DMS53 (cell line): ENCODE data around the gene PYHIN1.

ENCODE experiments used
- DNase-seq: peaks from one replicate; lab custom pipeline; 2025; lab: John Stamatoyannopoulos, UW

Gene PYHIN1

DNA sequence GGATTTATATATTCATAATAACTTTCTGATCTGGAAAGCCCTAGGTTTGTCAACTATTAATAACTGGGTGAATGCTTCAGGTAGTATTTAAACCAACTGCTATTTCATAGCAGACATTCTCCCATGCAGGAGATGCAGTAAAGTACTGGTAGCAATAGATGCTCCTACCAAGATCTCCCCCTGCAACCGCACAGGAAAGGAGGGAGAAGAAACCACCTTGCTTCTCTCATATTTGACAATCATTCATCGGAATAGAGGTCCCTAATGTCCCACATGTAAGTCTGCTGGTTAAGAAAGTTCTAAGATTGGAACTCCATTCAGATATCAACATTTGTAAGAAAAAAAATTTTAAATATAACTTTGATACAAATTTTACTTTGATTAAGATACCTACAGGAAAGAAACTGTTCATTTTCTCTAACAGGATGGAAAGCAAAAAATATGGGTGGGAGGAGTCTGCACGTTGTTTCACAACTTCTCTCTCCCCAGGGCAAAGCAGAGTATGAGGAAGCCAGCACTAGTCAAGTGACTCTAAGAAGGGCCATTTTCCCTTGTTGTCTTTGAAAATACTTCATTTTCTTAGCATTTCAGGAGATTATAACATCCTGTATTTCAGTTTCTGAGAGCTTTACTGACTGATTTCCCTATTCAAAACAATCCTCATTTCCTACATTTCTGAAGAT is at the start of gene PYHIN1:
PYHIN1 (plus strand) TSS at position 498 of the 683 bp plus-strand sequence. CDS start 5,359 bp downstream, outside the sequence.
- no peak for DNase-seq

DNA sequence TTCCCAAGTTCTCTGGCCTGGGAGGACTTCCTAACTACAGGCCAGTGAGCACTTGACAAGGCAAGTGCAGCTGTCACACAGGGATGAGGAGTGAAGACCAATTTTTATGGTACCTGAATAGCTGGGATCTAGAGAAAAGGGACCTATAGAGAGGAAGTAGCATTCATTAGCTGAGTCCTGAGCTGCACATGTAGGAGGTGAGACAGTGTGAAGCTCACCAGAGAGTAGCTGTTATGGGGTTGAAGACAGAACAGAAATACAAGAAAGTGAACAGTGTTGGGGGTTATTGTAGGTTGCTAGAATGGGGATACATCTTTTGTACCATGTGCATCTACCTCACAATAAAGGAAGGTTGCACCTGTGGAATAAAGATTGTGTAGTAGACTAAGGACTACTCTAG is 37.7 kb upstream of the PYHIN1 start:
- DNase-seq = no peak

DNA sequence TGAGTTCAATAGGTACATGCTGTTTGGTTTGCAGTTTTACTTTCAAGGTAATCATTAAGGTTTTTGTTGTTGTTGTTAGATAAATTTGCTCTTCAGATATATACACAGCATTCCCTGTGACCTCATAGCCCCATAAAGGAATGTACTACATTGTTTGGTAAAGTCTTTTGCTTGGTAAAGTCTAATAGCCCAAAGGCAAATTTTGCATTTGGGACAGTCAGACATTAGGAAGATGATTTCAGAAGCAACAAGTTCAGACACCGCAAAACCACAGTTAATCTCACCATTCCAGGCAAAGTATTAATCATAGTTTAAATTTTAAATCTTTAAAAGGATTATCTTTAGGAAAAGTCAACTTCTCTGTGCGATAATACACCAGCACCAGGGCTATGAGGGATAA is 32.6 kb upstream of the PYHIN1 start:
- DNase-seq = no peak

DNA sequence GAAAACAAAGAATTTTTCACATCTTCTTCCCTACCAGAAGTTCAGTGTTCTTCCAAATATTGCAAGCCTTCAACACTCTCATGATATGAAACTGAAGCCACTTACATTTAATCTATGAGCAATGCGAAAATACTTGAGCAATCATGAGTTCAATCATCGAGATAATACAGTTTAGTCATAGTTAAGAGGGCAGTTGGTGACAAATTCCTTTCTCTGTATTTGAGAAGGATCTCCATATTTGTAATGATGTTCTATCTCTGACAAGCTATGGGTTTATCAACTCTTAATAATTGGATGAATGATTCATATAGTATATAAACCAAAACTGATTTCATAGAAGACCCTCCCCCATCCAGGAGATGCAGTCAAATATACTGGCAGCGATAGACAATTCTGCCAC is 29.7 kb upstream of the PYHIN1 start:
- no peak for DNase-seq

DNA sequence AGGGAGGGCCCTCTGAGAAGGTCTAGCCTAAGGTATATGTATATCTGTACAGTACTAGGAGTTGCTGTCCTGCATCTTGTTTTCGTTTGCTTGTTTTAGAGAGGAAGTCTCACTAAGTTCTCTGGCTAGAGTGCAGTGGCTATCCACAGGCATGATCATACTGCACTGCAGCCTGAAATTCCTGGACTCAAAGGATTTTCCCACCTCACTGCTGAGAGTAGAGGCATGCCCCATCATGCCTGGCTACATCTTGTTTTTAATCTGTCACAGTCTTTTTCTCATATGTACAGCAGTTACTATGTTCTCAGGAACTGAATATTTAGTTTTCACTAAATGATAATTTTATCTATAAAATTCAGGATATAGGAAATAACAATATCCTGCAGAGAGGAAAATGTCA is 15.3 kb upstream of the PYHIN1 start:
- peak; percentile 12 for DNase-seq

DNA sequence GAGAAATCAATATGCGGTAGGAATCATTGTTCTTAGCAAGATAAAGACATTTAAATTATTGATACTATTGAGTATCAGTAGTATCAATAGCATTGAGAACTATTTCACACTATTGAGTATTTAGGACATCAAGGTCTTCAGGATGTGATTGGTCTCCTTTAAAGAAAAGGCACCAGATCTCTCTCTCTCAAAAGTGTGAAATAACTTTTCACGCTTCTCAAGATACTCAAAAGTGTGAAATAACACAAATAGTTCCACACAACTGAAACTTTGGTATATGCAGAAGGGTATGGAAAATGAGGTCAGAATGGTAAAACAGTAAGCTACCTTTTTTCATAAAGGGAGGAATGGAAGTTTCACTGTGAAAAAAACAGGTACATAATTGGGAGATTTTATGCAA is 6.7 kb upstream of the PYHIN1 start:
- no peak for DNase-seq

DNA sequence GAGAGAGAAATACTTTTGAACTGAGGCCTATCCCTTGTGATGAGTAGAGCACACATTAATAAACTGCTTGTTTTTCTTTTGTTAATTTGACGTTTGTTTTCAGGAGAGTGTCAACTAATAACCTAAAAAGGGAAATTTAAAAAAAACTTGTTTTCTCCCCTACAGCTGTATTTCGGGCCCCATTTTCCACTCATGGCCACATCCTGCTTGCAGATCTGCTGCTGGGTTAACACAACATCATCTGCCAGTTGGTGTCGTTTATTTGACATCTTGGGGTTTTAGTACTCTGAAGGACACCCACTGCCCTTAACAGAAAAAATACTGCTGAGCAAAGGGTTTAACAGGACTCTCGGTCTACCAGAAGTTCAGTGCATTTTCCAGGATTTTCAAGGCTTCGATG is 848 bp upstream of the PYHIN1 start:
- no peak for DNase-seq

DNA sequence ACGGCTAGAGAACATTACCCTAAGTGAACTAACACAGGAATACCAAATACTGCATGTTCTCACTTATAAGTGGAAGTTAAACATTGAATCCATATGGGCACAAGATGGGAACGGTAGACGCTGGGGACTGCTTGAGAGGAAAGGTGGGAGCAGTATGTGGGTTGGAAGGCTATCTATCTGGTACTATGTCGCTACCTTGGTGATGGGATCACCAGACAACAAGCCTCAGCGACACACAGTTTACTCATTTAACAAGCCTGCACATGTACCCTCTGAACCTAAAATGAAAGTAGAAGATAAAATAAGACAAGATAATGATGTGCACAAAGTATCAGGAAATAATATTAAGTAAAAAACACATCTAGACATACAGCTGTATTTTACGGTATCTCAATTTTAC is 819 bp downstream of the PYHIN1 start:
- DNase-seq = no peak

DNA sequence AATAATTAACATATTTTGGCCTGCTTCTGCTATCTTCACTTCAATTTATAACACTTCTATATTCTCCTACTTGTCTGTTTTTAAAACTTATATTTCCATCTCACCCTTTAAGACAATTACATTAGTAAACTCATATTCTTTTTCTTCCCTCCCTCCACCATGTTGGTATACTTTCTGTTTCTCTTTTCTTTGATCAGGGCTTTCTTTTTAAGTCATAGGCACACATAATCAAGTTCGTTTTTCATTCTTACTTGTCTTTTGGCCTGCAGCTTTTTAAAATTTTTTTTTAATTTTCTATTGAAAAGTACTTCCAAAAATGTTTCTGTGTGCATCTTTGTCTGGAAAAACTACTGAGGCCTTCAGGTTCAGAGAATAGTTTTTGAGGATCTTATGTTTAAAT is 2.3 kb downstream of the PYHIN1 start:
- DNase-seq = no peak

DNA sequence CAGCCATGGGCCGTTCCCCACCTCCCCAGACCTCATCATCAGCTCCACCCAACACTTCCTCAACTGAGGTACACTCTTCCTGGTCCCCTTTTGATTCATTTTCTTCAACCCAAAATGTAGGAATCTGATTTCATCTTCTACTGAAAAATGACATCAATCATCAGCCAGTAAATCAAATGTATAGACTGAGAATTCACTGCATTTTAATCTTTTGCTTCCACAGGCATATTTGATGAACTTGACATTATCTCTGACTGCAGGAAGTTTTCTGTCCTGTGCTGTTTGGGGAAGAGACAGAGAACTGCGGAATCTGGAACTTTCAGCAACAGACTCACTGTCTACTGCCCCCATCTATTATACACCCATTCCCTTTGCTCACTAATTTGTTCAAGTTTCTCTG is 7.8 kb downstream of the PYHIN1 start:
- no peak for DNase-seq

DNA sequence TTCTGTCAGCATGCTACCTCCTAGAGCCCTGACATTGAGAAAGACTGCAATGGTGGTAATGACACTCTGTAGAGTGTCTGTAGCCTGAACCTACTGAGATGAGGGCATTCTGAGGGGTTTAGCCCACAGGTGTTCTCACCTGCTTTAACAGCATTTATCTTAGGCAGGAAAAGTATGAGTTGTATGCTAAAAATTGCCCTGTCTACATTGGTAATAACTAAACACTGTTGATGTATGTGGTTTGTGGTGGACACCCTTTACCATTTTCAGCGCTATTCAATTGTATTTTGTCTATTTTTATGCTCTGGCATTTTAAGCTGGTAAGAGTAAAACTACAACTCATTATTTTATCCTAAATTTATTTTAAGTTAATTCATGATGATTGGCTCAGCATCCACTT is 10.0 kb downstream of the PYHIN1 start:
- no peak for DNase-seq

DNA sequence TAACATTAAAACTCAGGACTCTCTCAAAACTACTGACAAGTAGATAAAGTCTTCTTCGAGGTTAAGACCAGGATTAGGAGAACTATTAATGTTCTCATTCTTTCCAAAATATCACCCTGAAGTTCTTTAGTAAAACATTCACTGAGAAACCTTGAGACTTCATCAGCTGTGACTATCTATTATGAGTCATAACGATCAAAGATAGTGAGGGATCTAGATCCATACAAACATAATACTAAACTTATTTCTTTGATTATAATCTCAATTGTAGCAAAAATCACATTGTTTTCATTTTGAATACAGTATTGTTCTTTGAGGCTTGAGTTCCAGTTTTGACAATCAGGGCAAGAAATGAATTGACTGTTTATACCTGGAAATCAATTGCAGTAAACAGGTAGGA is 11.1 kb downstream of the PYHIN1 start:
- no peak for DNase-seq

DNA sequence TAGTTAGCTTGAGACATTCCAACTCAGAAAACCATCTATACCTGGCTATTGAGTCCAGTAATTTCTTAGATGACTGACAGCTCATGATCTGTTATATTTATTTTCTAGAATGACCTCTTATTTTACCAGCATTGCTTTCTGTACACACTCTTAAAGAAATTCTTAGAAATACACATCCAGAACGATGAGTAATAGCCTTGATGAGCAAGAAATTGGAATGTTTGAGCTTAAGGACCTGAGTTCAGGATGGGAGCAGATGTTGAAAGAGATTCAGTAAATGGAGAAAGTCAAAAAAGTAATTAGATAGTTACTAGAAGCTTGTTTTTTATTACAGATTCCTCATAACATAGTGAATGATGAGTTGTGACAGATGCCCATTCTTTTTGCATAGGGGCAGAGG is 11.7 kb downstream of the PYHIN1 start:
- DNase-seq = no peak

DNA sequence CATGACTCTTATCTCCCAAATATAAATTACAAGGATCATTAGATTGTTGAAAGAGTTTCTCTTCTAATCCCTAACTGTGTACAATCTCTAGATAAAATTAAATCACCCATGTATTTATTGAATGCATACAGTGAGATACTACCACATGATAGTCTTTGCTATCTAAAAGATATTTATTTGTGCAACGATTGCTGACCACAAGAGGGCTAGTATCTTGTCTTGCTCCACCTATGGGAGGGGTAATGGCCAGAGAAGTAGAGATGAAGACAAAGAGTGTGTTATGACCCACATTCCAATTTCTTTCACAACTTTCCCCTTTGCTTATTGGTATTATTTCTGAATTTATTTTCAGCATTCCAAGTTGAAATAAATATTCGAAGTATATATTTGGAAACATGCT is 13.7 kb downstream of the PYHIN1 start:
- DNase-seq = peak; percentile 14

DNA sequence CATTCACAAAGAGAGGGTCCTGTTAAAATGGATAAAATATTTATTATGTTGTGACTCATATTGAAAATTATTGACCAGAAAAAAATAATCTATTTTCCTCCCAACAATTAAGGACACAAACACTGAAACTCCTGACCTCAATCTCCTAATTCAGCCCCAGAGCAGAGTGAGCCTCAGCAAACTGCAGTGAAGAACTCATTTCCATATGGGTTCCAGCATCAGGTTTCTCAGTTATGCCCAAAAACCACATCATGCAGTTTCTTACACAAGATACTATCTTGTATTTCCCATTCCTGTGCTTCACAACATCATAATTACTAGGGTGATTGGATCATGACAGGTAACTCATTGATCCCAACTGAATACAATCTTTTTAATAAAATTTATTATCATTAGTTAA is 15.4 kb downstream of the PYHIN1 start:
- no peak for DNase-seq

DNA sequence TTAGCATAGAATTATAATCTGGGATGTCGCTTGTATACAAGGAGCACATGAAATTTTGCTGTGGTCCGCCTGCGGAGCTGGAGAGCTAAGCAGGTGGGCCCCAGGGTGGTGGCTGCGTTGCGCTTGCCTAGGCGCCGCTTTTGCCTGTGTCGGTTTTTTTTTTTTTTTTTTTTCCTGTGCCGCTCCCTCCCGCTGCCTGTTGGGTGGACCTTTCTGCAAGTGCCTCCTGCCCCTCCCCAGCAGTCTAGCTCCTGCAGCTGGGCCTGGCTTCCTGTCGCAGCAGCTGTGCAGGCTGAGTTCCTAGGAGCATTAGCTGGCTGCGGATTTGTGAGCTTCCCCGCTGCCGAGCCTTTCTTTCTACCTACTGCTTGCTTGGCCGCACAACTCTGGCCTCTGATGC is 20.6 kb downstream of the PYHIN1 start:
- DNase-seq = peak; percentile 98

DNA sequence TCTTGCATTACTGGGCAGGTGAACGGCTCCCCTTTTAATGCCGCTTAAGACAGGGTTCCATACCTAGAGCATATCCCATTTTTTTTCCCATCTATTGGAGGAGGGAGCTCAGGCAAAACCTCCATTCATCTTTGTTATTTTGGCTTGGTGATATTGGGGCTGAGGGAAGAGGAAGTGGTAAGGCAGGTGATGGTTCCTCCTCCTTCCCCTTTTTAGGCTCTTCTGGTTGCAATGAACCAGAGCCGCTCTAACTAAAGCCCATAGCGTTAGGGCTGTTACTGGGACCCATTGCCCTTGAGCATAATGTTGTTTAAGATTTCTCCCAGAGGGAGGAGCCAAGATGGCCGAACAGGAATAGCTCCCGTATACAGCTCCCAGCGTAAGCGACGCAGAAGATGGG is 21.1 kb downstream of the PYHIN1 start:
- peak; percentile 77 for DNase-seq

DNA sequence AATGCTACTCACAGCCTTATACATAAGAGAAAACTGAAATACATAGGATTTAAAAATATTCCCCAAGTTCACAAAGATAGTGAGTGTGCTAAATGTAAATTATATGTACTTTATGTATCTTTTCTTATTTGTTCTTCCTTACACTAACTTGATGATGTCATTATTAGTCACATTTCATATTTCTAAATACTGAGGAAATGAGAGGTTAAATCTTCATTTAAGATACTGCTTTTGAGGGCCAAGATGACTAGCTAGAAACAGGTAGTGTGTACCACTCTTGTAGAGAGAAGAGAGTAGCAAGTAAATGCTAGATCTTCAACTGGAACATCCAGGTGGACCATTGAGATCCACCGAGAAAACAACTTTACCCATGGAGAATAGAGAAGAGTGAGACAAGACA is 29.8 kb downstream of the PYHIN1 start:
- DNase-seq = no peak

DNA sequence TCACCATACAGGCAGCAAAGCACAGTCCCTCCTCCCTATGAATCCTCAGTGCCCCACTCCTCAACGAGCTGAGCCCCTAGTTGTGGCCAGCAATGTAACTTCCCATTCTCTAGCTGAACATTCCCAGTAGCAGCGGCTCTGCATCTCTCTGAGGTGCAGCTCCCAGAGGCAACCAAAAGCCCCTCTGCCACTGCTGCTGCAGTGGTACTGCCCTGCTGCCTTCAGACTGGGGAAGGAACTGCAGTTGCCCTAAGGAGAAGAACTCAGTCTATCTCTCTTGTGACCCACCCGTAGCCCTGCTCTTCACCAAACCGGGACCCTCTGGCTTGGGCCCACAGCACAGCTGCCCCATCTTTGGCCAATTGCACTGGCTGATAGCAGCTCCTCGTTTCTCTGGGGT is 31.6 kb downstream of the PYHIN1 start:
- DNase-seq = no peak

DNA sequence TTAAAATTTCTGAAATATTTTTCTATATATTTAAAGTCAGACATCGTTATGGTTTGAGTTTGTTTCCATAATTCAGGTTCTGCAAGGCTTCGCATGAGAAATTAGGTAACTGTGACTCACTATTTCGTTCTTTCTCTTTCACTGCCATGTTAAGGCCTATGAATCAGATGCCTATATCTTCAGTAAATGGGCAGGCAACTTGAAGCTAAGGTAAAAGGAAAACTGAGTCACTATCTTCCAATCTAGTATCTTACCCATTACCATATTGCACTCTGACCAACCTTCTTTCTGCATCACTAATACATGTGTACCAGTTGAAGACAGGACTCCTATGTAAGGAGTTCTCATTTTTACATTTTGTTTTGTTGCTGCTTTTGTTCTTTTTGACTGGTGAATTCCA is 37.8 kb downstream of the PYHIN1 start:
- no peak for DNase-seq

DNA sequence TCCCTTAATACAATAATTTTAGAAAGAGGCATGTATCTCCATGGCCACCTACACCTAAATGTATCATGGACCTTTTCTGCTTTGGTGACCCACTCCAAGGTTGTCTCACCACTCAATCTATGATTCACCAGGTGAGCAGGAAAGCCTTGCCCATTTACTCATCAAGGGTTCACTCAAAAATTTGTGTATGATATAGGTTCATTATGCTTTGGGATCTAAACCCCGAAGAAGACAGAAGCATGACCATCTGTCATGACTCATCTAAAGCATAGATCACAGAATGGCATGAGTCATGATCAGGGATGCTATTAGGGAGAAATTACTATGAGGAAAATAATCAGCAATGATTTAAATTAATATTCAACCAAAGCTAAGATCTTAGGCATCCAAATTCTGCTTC is 38.5 kb downstream of the PYHIN1 start:
- peak; percentile 65 for DNase-seq

DNA sequence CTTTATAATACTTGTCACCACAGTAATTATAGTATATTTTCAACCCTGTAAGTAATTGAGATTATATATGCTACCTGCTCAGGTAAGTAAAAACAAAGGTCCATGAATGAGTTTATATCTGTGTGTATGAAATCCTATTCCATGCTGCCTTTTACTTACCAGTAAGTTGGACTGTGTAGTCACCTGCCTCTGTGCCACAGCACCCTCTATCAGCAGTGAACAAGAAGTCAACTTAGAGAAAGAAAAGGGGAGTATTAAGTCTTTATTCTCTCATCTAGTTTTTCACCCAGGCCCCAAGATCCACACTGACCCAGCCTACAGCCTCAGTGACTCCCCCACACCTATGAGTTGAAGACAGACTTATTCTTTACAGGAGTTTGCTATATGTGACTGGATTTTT is 41.5 kb downstream of the PYHIN1 start:
- peak; percentile 74 for DNase-seq

DNA sequence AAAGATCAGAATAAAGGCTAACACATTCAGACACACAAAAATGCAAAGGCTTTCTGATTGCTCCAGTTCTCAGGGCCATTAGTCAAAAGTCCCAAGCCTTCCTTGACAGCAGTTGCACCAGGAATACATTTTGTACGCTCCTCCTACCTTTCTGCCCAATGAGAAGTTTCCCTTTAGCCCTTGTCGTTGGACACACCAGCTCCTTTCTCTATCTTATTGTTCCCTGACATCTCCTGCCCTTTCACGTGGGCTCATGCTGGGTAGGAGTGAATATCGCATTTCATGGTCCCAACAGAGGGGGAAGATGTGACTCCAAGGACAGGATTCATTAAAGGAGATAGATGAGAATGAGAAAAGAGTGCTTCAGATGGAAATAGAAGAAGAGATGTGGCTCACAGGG is 44.9 kb downstream of the PYHIN1 start:
- DNase-seq = no peak

DNA sequence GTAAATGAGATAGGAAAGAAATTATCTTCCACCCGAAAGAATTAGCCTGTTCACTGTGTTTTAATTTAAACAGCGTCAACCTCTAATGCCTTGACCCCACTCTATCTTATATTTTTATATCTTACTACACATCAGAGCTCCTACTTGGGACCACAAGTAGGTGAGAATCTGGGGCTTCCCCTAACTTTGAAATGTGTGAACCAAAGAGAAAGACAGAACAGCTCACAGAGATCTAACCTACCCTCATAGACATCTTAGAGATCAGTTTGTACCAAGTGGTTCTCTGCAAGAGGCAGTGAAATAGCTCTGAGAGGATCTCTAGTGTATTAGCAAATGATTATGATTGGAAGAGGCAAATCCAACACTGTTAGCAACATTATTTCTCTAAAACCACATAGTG is 47.4 kb downstream of the PYHIN1 start:
- no peak for DNase-seq

DNA sequence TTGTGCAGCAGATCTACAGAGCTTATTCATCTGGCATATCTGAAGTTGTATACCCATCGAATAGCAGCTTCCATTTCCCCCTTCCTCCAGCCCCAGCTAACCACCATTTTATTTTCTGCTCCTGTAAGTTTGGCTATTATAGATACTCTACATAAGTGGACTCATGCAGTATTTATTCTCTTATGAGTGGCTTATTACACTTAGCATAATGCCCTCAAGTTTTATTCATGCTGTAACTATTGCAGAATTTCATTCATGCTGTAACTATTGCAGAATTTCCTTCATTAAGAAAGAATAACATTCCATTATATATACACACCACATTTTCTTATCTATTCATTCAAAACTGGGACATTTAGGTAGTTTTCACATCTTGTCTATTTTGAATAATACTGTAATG is 47.9 kb downstream of the PYHIN1 start:
- DNase-seq = no peak
